K562 (cell line): ENCODE data around the gene PPP2R2B. TPM values are rescaled to one million over a fixed set of nuclear protein-coding genes. Genes with fewer than 3 reads are reported as not detected.

ENCODE experiments used
- ATAC-seq: fragments of 200-7000 bp; cut with Tn5 transposase; 3 replicates; pipeline ENCODE4 v1.9.1; 2020; ENCODE audit warnings: moderate library complexity
- BruUV-seq: library from RNA; stranded (reverse); fragments of 400-500 nt; replicated peaks from 2 replicates; lab custom pipeline; 2021; lab: Mats Ljungman, UMichigan
- CTCF ChIA-PET: fragments of 300-600 bp; formaldehyde crosslinking; extraction: SDS; loops from one replicate; lab custom pipeline; 2021; ENCODE audit warnings: low intra/inter-chr PET ratio; lab: Yijun Ruan, JAX
- POLR2A ChIA-PET: fragments of 300-600, 350-650 bp; sonication (Branson Sonifier 250); formaldehyde crosslinking; extraction: SDS; loops from one replicate; lab custom pipeline; 2021; ENCODE audit warnings: antibody characterized with exemption, inconsistent platforms; lab: Yijun Ruan, JAX
- DNase-seq, 4 experiments: peaks; one replicate each; pipeline versions ENCODE4 v3.0.0 to v3.0.0-alpha.2; 2011 to 2018; ENCODE audit warnings: low spot score in 3 of 4, mixed read lengths in 3 of 4; ENCODE audit errors: extremely low read depth in 1 of 4
- FAIRE-seq: peaks from 2 replicates; lab custom pipeline; 2011; peaks lifted over from hg19 to GRCh38; lab: Jason Lieb, UNC
- H2AFZ ChIP-seq: 2 replicates; pipeline ENCODE4 v1.6.0; 2011; ENCODE audit warnings: low read depth, low read length, control low read depth, inconsistent platforms
- H3K27ac ChIP-seq: fragments of 200-600 bp; 3 replicates; pipeline ENCODE4 v1.8.0; 2011; ENCODE audit warnings: low read depth, mild to moderate bottlenecking, control low read depth, inconsistent platforms, low read length, moderate library complexity, mixed read lengths; ENCODE audit errors: extremely low read depth
- H3K27me3 ChIP-seq, 2 experiments: fragments of 300-600 bp in 1 of 2; 2 replicates in 1 of 2; 3 replicates in 1 of 2; pipeline versions ENCODE4 v1.6.0 to v1.8.0; 2011; ENCODE audit warnings: inconsistent platforms in 2 of 2, low read length in 2 of 2, mild to moderate bottlenecking in 1 of 2, mixed read lengths in 1 of 2, moderate library complexity in 1 of 2; ENCODE audit not compliant: control insufficient read depth in 2 of 2, insufficient read depth in 2 of 2
- H3K36me3 ChIP-seq: fragments of 300-600 bp; 3 replicates; pipeline ENCODE4 v1.8.0; 2011; ENCODE audit warnings: mild to moderate bottlenecking, low read length, inconsistent platforms; ENCODE audit not compliant: control insufficient read depth, insufficient read depth
- H3K4me1 ChIP-seq, 2 experiments: fragments of 200-600 bp in 1 of 2; replicated peaks in 1 of 2; 2 replicates in 1 of 2; 3 replicates in 1 of 2; pipeline versions ENCODE4 v1.5.1 to v1.8.0; 2011; ENCODE audit warnings: inconsistent platforms in 2 of 2, low read length in 2 of 2, mild to moderate bottlenecking in 1 of 2, mixed read lengths in 1 of 2, moderate library complexity in 1 of 2; ENCODE audit not compliant: control insufficient read depth in 2 of 2, insufficient read depth in 2 of 2
- H3K4me2 ChIP-seq: 2 replicates; pipeline ENCODE4 v1.6.1; 2011; ENCODE audit warnings: low read length, control low read depth, inconsistent platforms, mixed read lengths; ENCODE audit not compliant: insufficient read depth
- H3K4me3 ChIP-seq: fragments of 200-600 bp; sonication (generic), shearing (Covaris generic); 2 replicates; pipeline ENCODE4 v1.5.1; 2016; ENCODE audit warnings: control low read depth, inconsistent platforms
- H3K79me2 ChIP-seq: fragments of 200-600 bp; 3 replicates; pipeline ENCODE4 v1.8.0; 2011; ENCODE audit warnings: low read length, inconsistent platforms; ENCODE audit not compliant: control insufficient read depth, insufficient read depth
- H3K9ac ChIP-seq, 2 experiments: 2 replicates each; pipeline versions ENCODE4 v1.6.0 to v1.6.1; 2011; ENCODE audit warnings: low read depth in 2 of 2, low read length in 2 of 2, control low read depth in 1 of 2, inconsistent platforms in 1 of 2, mild to moderate bottlenecking in 1 of 2, mixed read lengths in 1 of 2; ENCODE audit not compliant: insufficient read depth in 1 of 2
- H3K9me1 ChIP-seq: one replicate; pipeline ENCODE4 v1.6.0; 2011; ENCODE audit warnings: inconsistent platforms, mild to moderate bottlenecking, low read length, moderate library complexity; ENCODE audit not compliant: control insufficient read depth, insufficient read depth
- H3K9me3 ChIP-seq: replicated peaks from 2 replicates; pipeline ENCODE4 v1.5.1; 2011; ENCODE audit warnings: low read depth, low read length, inconsistent platforms; ENCODE audit not compliant: control insufficient read depth, insufficient read depth
- H4K20me1 ChIP-seq: replicated peaks from 2 replicates; pipeline ENCODE4 v1.6.1; 2011; ENCODE audit warnings: low read length, inconsistent platforms, mixed read lengths; ENCODE audit not compliant: control insufficient read depth, insufficient read depth
- ATF6 ChIP-seq: sonication (generic); formaldehyde crosslinking; IDR thresholded peaks from 2 replicates; pipeline ENCODE4 v1.4.0; 2020; ENCODE audit warnings: mild to moderate bottlenecking, missing genetic modification reagents
- BCLAF1 ChIP-seq, 2 experiments: fragments of 450-650 bp in 1 of 2; IDR thresholded peaks; 2 replicates each; pipeline ENCODE4 v1.6.1; 2011 to 2017; ENCODE audit warnings: low read depth in 2 of 2, antibody characterized with exemption in 1 of 2, borderline replicate concordance in 1 of 2, low read length in 1 of 2, mild to moderate bottlenecking in 1 of 2, mixed read lengths in 1 of 2; ENCODE audit not compliant: control insufficient read depth in 1 of 2
- CHD4 ChIP-seq: fragments of 200-600 bp; sonication (generic); IDR thresholded peaks from 3 replicates; pipeline ENCODE4 v1.6.1; 2012; ENCODE audit warnings: low read depth, mild to moderate bottlenecking, mixed read lengths, low read length, inconsistent platforms; ENCODE audit not compliant: insufficient read depth, insufficient replicate concordance, poor library complexity, severe bottlenecking
- E2F8 ChIP-seq: fragments of 450-650 bp; IDR thresholded peaks from 2 replicates; pipeline ENCODE4 v1.7.1; 2018; ENCODE audit warnings: mild to moderate bottlenecking, low read depth; ENCODE audit not compliant: partially characterized antibody
- FOXJ3 ChIP-seq: sonication (generic); formaldehyde crosslinking; IDR thresholded peaks from 2 replicates; pipeline ENCODE4 v1.4.0; 2020; ENCODE audit warnings: mild to moderate bottlenecking, missing genetic modification reagents
- NR0B1 ChIP-seq: fragments of 450-650 bp; IDR thresholded peaks from one replicate; pipeline ENCODE4 v1.6.1; 2018; ENCODE audit warnings: mild to moderate bottlenecking, moderate library complexity; ENCODE audit not compliant: partially characterized antibody
- ZEB2 ChIP-seq: fragments of 450-650 bp; IDR thresholded peaks from 2 replicates; pipeline ENCODE4 v1.6.1; 2016
- ZNF165 ChIP-seq: fragments of 250-450 bp; sonication (Bioruptor Pico); IDR thresholded peaks from 2 replicates; pipeline ENCODE4 v1.4.0; 2020; ENCODE audit warnings: borderline replicate concordance
- ZNF280A ChIP-seq: fragments of 450-650 bp; IDR thresholded peaks from 2 replicates; pipeline ENCODE4 v1.6.1; 2018; ENCODE audit warnings: mild to moderate bottlenecking, low read depth; ENCODE audit not compliant: partially characterized antibody
- WGBS: fragments of 100-300 bp; shearing (Covaris generic); methylation state at CpG from one replicate; pipeline ENCODE4 v1.1.6; 2016; ENCODE audit warnings: low coverage, mixed read lengths; ENCODE audit not compliant: insufficient coverage; ENCODE audit errors: missing lambda C conversion rate; 5-methylcytosine and 5-hydroxymethylcytosine counted together
- in situ Hi-C: fragments of 300-500 bp; cut with MboI; formaldehyde crosslinking; loops from 4 replicates; pipeline ENCODE4 v1.15.0; 2018; ENCODE audit warnings: inconsistent platforms, mixed read lengths
- intact Hi-C: fragments of 100-400 bp; cut with micrococcal nuclease; formaldehyde crosslinking; loops from 2 replicates; pipeline ENCODE4 v1.14.2; 2022
- polyA plus RNA-seq, 8 experiments: library from polyadenylated mRNA; depleted of rRNA in 4 of 8; stranded (reverse) in 5 of 8; unstranded in 3 of 8; fragments of >200 nt; fragmentation: Nextera tagmentation in 2 of 8; fragmentation: Illumina TruSeq in 1 of 8; extraction: Ambion mirVana in 2 of 8; extraction: Trizol in 1 of 8; gene quantifications; 2 replicates each; pipeline versions ENCODE4 v1.2.1 to v1.2.3, GENCODE V29; 2011 to 2014; ENCODE audit warnings: inconsistent platforms in 1 of 8, missing spikeins in 1 of 8
- total RNA-seq, 7 experiments: library from RNA; depleted of rRNA in 6 of 7; stranded (reverse); fragments of >200 nt in 6 of 7; fragmentation: Illumina TruSeq in 2 of 7; extraction: Trizol in 2 of 7; gene quantifications; 2 replicates each; pipeline versions ENCODE4 v1.2.1 to v1.2.3, GENCODE V29; 2011 to 2021; ENCODE audit warnings: low replicate concordance in 1 of 7

Gene PPP2R2B
- total and polyA plus RNA-seq, 9 of the 15 experiments (the other 6 are each of a cell fraction or from before 2014, with no cell fraction given), result not detected

GRCh38 chr5:146744068-146744745 is 134.3 kb downstream of the PPP2R2B start:
- DNase-seq, result no peak
- Histone ChIP-seq H3K79me2 (no peaks in the 10 kb centered on the region), H3K9ac (no peak overlapping the region), H3K9me1 (no peaks in the 10 kb centered on the region), H3K4me1 (no peaks in the 10 kb centered on the region), H3K4me3 (no peak overlapping the region), H2AFZ (no peak overlapping the region), H4K20me1 (no peaks in the 10 kb centered on the region), H3K27ac (no peak overlapping the region), H3K4me2 (no peak overlapping the region), H3K9me3 (no peaks in the 10 kb centered on the region), H3K27me3 (no peaks in the 10 kb centered on the region), H3K36me3 (no peaks in the 10 kb centered on the region)
- in situ Hi-C loops (no loop called here), intact Hi-C loops (no loop called here)
- no peak for ATAC-seq
- no peak for FAIRE-seq
- ChIA-PET CTCF (no interaction called here), POLR2A (no interaction called here)
- BruUV-seq, result no TSS peak
- 0% methylated on average over 2 of the region's 2 CpGs for WGBS
- TF ChIP-seq E2F8 (no peak), ZNF165 (CRISPR knock-in tag) (no peak), FOXJ3 (CRISPR knock-in tag) (no peak), ZEB2 (no peak), CHD4 (no peak), ATF6 (CRISPR knock-in tag) (no peak), BCLAF1 (IDR thresholded peaks at IDR 0.05; ENCODE audit: borderline replicate concordance in 1 of 2, control insufficient read depth in 1 of 2, low read depth in 2 of 2, low read length in 1 of 2) (no peak), ZNF280A (no peak), NR0B1 (no peak)
